Inferior parietal cortex (tissue), 1 donor: ENCODE results near the gene MYF6.

Experiments
- DNase-seq: peaks from one replicate; pipeline ENCODE4 v3.0.0-alpha.2; 2016; ENCODE audit errors: extremely low spot score

Gene MYF6

DNA sequence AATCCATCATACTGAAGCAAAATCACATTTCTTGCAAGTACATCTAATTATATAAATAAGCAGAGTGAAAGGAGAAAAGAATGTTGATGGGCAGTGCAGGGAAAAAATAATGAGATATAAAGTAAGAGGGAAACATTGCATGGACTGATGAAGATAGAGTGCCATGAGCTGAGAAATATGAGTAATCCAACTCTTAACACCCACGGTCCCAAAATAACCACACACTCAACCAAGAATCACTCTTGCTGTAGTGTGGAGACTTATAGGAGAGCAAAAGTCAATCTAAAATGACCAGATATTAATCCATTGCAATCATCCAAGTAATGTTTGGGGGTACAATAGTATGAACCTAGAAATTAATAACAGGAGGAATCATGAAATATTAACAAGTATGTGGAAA is 49.4 kb downstream of the MYF6 start:
- DNase-seq: no peak
